H1 (cell line): ENCODE data around the gene ACACB. TPM values are rescaled to one million over a fixed set of nuclear protein-coding genes. Genes with fewer than 3 reads are reported as not detected.

Experiments
- CTCF ChIA-PET: fragments of 300-600 bp; sonication (Branson Sonifier 250); formaldehyde crosslinking; loops from one replicate; lab custom pipeline; 2021; ENCODE audit not compliant: partially characterized antibody; lab: Charles Lee
- POLR2A ChIA-PET: fragments of 300-600 bp; sonication (Branson Sonifier 250); formaldehyde crosslinking; loops from one replicate; lab custom pipeline; 2021; ENCODE audit warnings: inconsistent platforms; ENCODE audit not compliant: partially characterized antibody; lab: Charles Lee
- DNase-seq, 2 experiments: peaks; one replicate each; pipeline versions ENCODE4 v3.0.0 to v3.0.0-alpha.2; 2010 to 2022; ENCODE audit warnings: low spot score in 2 of 2, low read depth in 1 of 2, mixed read lengths in 1 of 2
- FAIRE-seq: peaks from 2 replicates; lab custom pipeline; 2011; peaks lifted over from hg19 to GRCh38; lab: Jason Lieb, UNC
- H2AFZ ChIP-seq: 2 replicates; pipeline ENCODE4 v1.8.1; 2012; ENCODE audit warnings: low read length, inconsistent platforms
- H2AK5ac ChIP-seq: 2 replicates; pipeline ENCODE4 v1.6.1; 2013; ENCODE audit warnings: low read depth, low read length
- H2BK120ac ChIP-seq: replicated peaks from 2 replicates; pipeline ENCODE3; 2013; ENCODE audit warnings: low read depth, low read length, inconsistent platforms
- H2BK12ac ChIP-seq: 2 replicates; pipeline ENCODE4 v1.6.1; 2013; ENCODE audit warnings: low read depth, low read length
- H2BK15ac ChIP-seq: 2 replicates; pipeline ENCODE4 v1.6.1; 2013; ENCODE audit warnings: low read length
- H2BK20ac ChIP-seq: 2 replicates; pipeline ENCODE4 v1.6.1; 2013; ENCODE audit warnings: low read length
- H2BK5ac ChIP-seq: 2 replicates; pipeline ENCODE4 v1.6.1; 2013; ENCODE audit warnings: low read depth, low read length
- H3K14ac ChIP-seq: 2 replicates; pipeline ENCODE4 v1.6.1; 2013; ENCODE audit warnings: inconsistent platforms; ENCODE audit not compliant: insufficient read length
- H3K18ac ChIP-seq: 2 replicates; pipeline ENCODE4 v1.6.1; 2013; ENCODE audit warnings: low read length; ENCODE audit errors: extremely low read depth
- H3K23ac ChIP-seq: 2 replicates; pipeline ENCODE4 v1.6.1; 2013; ENCODE audit warnings: inconsistent platforms; ENCODE audit not compliant: insufficient read length
- H3K23me2 ChIP-seq: 2 replicates; pipeline ENCODE4 v1.6.1; 2013; ENCODE audit warnings: low read depth, low read length
- H3K27ac ChIP-seq: 2 replicates; pipeline ENCODE4 v1.6.1; 2011; ENCODE audit warnings: low read depth, low read length, inconsistent platforms
- H3K27me3 ChIP-seq, 4 experiments: replicated peaks in 1 of 4; 1 replicate in 1 of 4; 2 replicates in 3 of 4; pipeline versions ENCODE4 v1.6.1 to v1.8.1; 2011 to 2013; ENCODE audit warnings: low read length in 3 of 4, mild to moderate bottlenecking in 3 of 4, inconsistent platforms in 2 of 4, mixed read lengths in 2 of 4, moderate library complexity in 1 of 4; ENCODE audit not compliant: control insufficient read depth in 3 of 4, insufficient read depth in 3 of 4; ENCODE audit errors: extremely low read depth in 1 of 4
- H3K36me3 ChIP-seq, 4 experiments: 2 replicates each; pipeline versions ENCODE4 v1.6.1 to v1.8.1; 2011 to 2013; ENCODE audit warnings: mild to moderate bottlenecking in 4 of 4, low read length in 3 of 4, moderate library complexity in 2 of 4, control low read depth in 1 of 4, inconsistent platforms in 1 of 4; ENCODE audit not compliant: insufficient read depth in 4 of 4, control insufficient read depth in 2 of 4
- H3K4ac ChIP-seq: replicated peaks from 2 replicates; pipeline ENCODE3; 2013; ENCODE audit warnings: low read length, low read depth, mixed read lengths, inconsistent platforms; ENCODE audit not compliant: insufficient read length
- H3K4me1 ChIP-seq, 4 experiments: replicated peaks in 1 of 4; 1 replicate in 1 of 4; 2 replicates in 3 of 4; pipeline versions ENCODE4 v1.6.1 to v1.8.1; 2011 to 2013; ENCODE audit warnings: low read length in 3 of 4, inconsistent platforms in 2 of 4, mixed read lengths in 1 of 4; ENCODE audit not compliant: insufficient read depth in 4 of 4, control insufficient read depth in 3 of 4
- H3K4me2 ChIP-seq, 2 experiments: 2 replicates each; pipeline versions ENCODE4 v1.6.1 to v1.8.1; 2011 to 2013; ENCODE audit warnings: low read depth in 2 of 2, low read length in 2 of 2, control low read depth in 1 of 2, inconsistent platforms in 1 of 2, mild to moderate bottlenecking in 1 of 2; ENCODE audit not compliant: insufficient read depth in 1 of 2
- H3K4me3 ChIP-seq, 4 experiments: fragments of 200-600, 300-600 bp in 1 of 4; sonication (generic), shearing (Covaris generic), sonication (Bioruptor Twin) in 1 of 4; 2 replicates each; pipeline versions ENCODE4 v1.5.1 to v1.8.1; 2011 to 2016; ENCODE audit warnings: low read length in 4 of 4, low read depth in 3 of 4, control low read depth in 2 of 4, inconsistent platforms in 2 of 4, mild to moderate bottlenecking in 2 of 4, mixed read lengths in 1 of 4, moderate library complexity in 1 of 4; ENCODE audit not compliant: insufficient read depth in 2 of 4; ENCODE audit errors: extremely low read depth in 1 of 4
- H3K56ac ChIP-seq: replicated peaks from 2 replicates; pipeline ENCODE3; 2013; ENCODE audit warnings: low read depth, mild to moderate bottlenecking, mixed read lengths, low read length, inconsistent platforms; ENCODE audit not compliant: insufficient read length
- H3K79me1 ChIP-seq: 2 replicates; pipeline ENCODE4 v1.6.1; 2013; ENCODE audit warnings: low read depth, low read length, control low read depth
- H3K79me2 ChIP-seq, 2 experiments: 2 replicates each; pipeline versions ENCODE4 v1.6.1 to v1.8.1; 2012 to 2013; ENCODE audit warnings: low read length in 2 of 2, mild to moderate bottlenecking in 2 of 2, inconsistent platforms in 1 of 2; ENCODE audit not compliant: insufficient read depth in 2 of 2, control insufficient read depth in 1 of 2
- H3K9ac ChIP-seq, 4 experiments: replicated peaks in 1 of 4; 1 replicate in 1 of 4; 2 replicates in 3 of 4; pipeline versions ENCODE4 v1.6.1 to v1.8.1; 2011 to 2013; ENCODE audit warnings: low read depth in 3 of 4, low read length in 3 of 4, control low read depth in 2 of 4, mild to moderate bottlenecking in 2 of 4, moderate library complexity in 2 of 4, inconsistent platforms in 1 of 4; ENCODE audit errors: extremely low read depth in 1 of 4
- H3K9me3 ChIP-seq, 2 experiments: 2 replicates each; pipeline versions ENCODE4 v1.6.1 to v1.8.1; 2012 to 2013; ENCODE audit warnings: mild to moderate bottlenecking in 2 of 2, moderate library complexity in 2 of 2, control low read depth in 1 of 2, inconsistent platforms in 1 of 2, low read depth in 1 of 2, low read length in 1 of 2, mixed read lengths in 1 of 2; ENCODE audit not compliant: insufficient read depth in 2 of 2
- H4K20me1 ChIP-seq, 2 experiments: replicated peaks in 1 of 2; 2 replicates each; pipeline versions ENCODE3 to v1.8.1; 2011 to 2013; ENCODE audit warnings: inconsistent platforms in 2 of 2, low read length in 2 of 2, mild to moderate bottlenecking in 1 of 2; ENCODE audit not compliant: insufficient read depth in 2 of 2, control insufficient read depth in 1 of 2
- H4K5ac ChIP-seq: 2 replicates; pipeline ENCODE4 v1.6.1; 2013; ENCODE audit warnings: low read length, low read depth, mixed read lengths, inconsistent platforms; ENCODE audit not compliant: insufficient read length
- H4K8ac ChIP-seq: 2 replicates; pipeline ENCODE4 v1.8.0; 2013; ENCODE audit warnings: mild to moderate bottlenecking, moderate library complexity, low read length, inconsistent platforms; ENCODE audit not compliant: insufficient read depth; ENCODE audit errors: extremely low read depth
- H4K91ac ChIP-seq: replicated peaks from 2 replicates; pipeline ENCODE3; 2013; ENCODE audit warnings: low read length, mixed read lengths, inconsistent platforms; ENCODE audit not compliant: insufficient read length
- ASH2L ChIP-seq: fragments of 200-600, 300-600 bp; sonication (generic); IDR thresholded peaks from one replicate; pipeline ENCODE4 v1.7.1; 2017; ENCODE audit warnings: low read length
- CBX5 ChIP-seq: fragments of 300-800, 300-1000 bp; sonication (generic); IDR thresholded peaks from 2 replicates; pipeline ENCODE4 v1.7.1; 2016; ENCODE audit warnings: antibody characterized with exemption, low read length, low read depth
- CHD1 ChIP-seq: IDR thresholded peaks from 2 replicates; pipeline ENCODE4 v1.6.1; 2012; ENCODE audit warnings: low read depth, low read length, improper control_type of control experiment
- CTBP2 ChIP-seq: IDR thresholded peaks from 2 replicates; pipeline ENCODE4 v1.7.0; 2011; ENCODE audit warnings: borderline replicate concordance, mild to moderate bottlenecking, moderate library complexity, mixed read lengths, low read length; ENCODE audit not compliant: insufficient read depth, insufficient read length
- GABPA ChIP-seq: IDR thresholded peaks from 2 replicates; pipeline ENCODE4 v1.6.1; 2011; ENCODE audit warnings: mild to moderate bottlenecking, low read length, moderate library complexity, borderline replicate concordance; ENCODE audit not compliant: insufficient read depth
- HDAC6 ChIP-seq: IDR thresholded peaks from one replicate; pipeline ENCODE4 v1.7.1; 2012; ENCODE audit warnings: low read depth, mild to moderate bottlenecking, inconsistent platforms, low read length, moderate library complexity
- JUND ChIP-seq: IDR thresholded peaks from 2 replicates; pipeline ENCODE4 v1.6.1; 2011; ENCODE audit warnings: mild to moderate bottlenecking, improper control_type of control experiment, low read length
- MAFK ChIP-seq: IDR thresholded peaks from 2 replicates; pipeline ENCODE4 v1.6.1; 2012; ENCODE audit warnings: low read depth, mild to moderate bottlenecking, improper control_type of control experiment, low read length
- PHF8 ChIP-seq: fragments of 200-600 bp; sonication (generic); conservative IDR thresholded peaks from 2 replicates; pipeline ENCODE4 v1.7.1; 2012; ENCODE audit warnings: low read depth, mild to moderate bottlenecking, inconsistent platforms, low read length, moderate library complexity
- SIN3A ChIP-seq, 2 experiments: IDR thresholded peaks in 1 of 2; conservative IDR thresholded peaks in 1 of 2; 2 replicates each; pipeline ENCODE4 v1.6.1; 2011 to 2012; ENCODE audit warnings: low read length in 2 of 2, improper control_type of control experiment in 1 of 2, low read depth in 1 of 2, mild to moderate bottlenecking in 1 of 2
- SRF ChIP-seq: IDR thresholded peaks from 2 replicates; pipeline ENCODE4 v1.6.1; 2011; ENCODE audit warnings: mild to moderate bottlenecking, low read depth, low read length, moderate library complexity
- TEAD4 ChIP-seq: IDR thresholded peaks from 2 replicates; pipeline ENCODE4 v1.6.1; 2012; ENCODE audit warnings: low read depth, low read length, inconsistent platforms, mixed read lengths
- YY1 ChIP-seq: IDR thresholded peaks from 2 replicates; pipeline ENCODE4 v1.6.1; 2011; ENCODE audit warnings: low read depth, mild to moderate bottlenecking, low read length
- WGBS, 2 experiments: shearing (Covaris generic) in 1 of 2; methylation state at CpG; one replicate each; pipeline versions ENCODE4 v1.1.6 to v1.1.7; 2013 to 2015; ENCODE audit warnings: low lambda C conversion rate in 2 of 2, mixed read lengths in 2 of 2, inconsistent platforms in 1 of 2, low coverage in 1 of 2, missing lambda C conversion rate in 1 of 2; ENCODE audit not compliant: insufficient replicate concordance in 2 of 2, insufficient coverage in 1 of 2, insufficient read length in 1 of 2; ENCODE audit errors: extremely low coverage in 1 of 2, missing lambda C conversion rate in 1 of 2; 5-methylcytosine and 5-hydroxymethylcytosine counted together
- polyA plus RNA-seq, 7 experiments: library from polyadenylated mRNA; depleted of rRNA in 3 of 7; stranded (reverse) in 5 of 7; unstranded in 2 of 7; fragments of >200 nt in 5 of 7; fragments of 200-250 nt in 2 of 7; gene quantifications; 1 replicate in 5 of 7; 2 replicates in 1 of 7; 4 replicates in 1 of 7; pipeline versions ENCODE4 v1.2.1 to v1.2.3, GENCODE V29; 2011 to 2013; ENCODE audit warnings: missing spikeins in 2 of 7, mixed read lengths in 2 of 7
- total RNA-seq: library from RNA; stranded (reverse); fragmentation: NEBNext Ultra II Directional; extraction: Animal tissue kit (Norgen Biotek cat#: 25700); gene quantifications from 2 replicates; pipeline ENCODE4 v1.2.1, GENCODE V29; 2021
- TF ChIP-seq, protein P1 (sequence below): IDR thresholded peaks from 2 replicates; pipeline ENCODE4 v1.6.1; 2012; ENCODE audit warnings: inconsistent platforms

Gene ACACB
- total and polyA plus RNA-seq, 2 of the 8 experiments (the other 6 are each of a cell fraction or from before 2014, with no cell fraction given): 5.8 to 15.3 TPM

DNA sequence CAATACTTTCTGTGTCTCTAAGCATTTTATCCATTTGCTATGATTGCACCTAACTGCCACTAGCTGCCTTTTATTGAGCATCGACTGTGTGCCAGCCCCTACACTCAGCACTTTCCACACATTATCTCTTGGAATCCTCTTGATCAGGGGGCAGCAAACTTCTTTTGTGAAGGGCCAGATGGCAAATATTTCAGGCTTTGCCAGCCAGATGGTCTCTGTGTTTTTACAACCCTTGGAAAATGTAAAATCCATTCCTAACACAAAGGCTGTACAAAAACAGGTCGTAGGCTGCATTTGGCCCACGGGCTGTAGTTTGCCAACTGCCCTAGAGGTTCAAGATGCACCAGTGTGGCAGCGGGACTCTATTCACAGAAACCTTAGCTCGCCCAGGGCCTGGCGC, 173.2 kb downstream of the ACACB start:
- no peak overlapping the region for H2BK120ac ChIP-seq
- WGBS, 2 experiments: 87% methylated on average over 6 of the region's 6 CpGs; no CpG with 5 or more reads in 1 of the 2 experiments
- CTCF ChIA-PET: interaction anchor here (1.3 to 1.6 kb wide), 2 partner anchors 12 to 13 kb away, joined by 4 to 7 read pairs; no protein-coding TSS in a partner anchor
- TF ChIP-seq JUND (no peak), GABPA (no peak), HDAC6 (no peak), YY1 (no peak), CTBP2 (no peak), CBX5 (no peak), SRF (no peak), PHF8 (no peak), ASH2L (no peak), SIN3A (conservative IDR thresholded peaks at IDR 0.05 in 1 of 2, IDR thresholded peaks at IDR 0.05 in 1 of 2; ENCODE audit: low read depth in 1 of 2, low read length in 2 of 2) (no peak), TEAD4 (no peak), MAFK (no peak), CHD1 (no peak)
- TF ChIP-seq, protein P1, sequence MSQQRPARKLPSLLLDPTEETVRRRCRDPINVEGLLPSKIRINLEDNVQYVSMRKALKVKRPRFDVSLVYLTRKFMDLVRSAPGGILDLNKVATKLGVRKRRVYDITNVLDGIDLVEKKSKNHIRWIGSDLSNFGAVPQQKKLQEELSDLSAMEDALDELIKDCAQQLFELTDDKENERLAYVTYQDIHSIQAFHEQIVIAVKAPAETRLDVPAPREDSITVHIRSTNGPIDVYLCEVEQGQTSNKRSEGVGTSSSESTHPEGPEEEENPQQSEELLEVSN: no peak

More for the DNA sequence above, 173.2 kb downstream of the ACACB start:
- no peak overlapping the region for H3K18ac ChIP-seq
- H3K23me2 ChIP-seq: no peaks in the 10 kb centered on the region
- no peak overlapping the region for H3K4me2 ChIP-seq
- FAIRE-seq: no peak
- no peak overlapping the region for H3K14ac ChIP-seq
- no peaks in the 10 kb centered on the region for H3K79me2 ChIP-seq
- POLR2A ChIA-PET: interaction anchor here (0.8 kb wide), 1 partner anchor 13 kb away, joined by 3 read pairs; no protein-coding TSS in a partner anchor
- no peak overlapping the region for H3K4ac ChIP-seq
- no peak overlapping the region for H2BK12ac ChIP-seq
- no peak overlapping the region for H2BK5ac ChIP-seq
- H3K56ac ChIP-seq: no peak overlapping the region
- H3K36me3 ChIP-seq: no peaks in the 10 kb centered on the region
- H3K23ac ChIP-seq: no peak overlapping the region
- peaks cover 4 to 13% (median 10%) of the 10 kb centered on the region in 4 experiments for H3K4me1 ChIP-seq
- peak overlapping the region; percentile 72; the same call in 1 of the 2 replicates for H2BK15ac ChIP-seq
- H4K20me1 ChIP-seq: no peaks in the 10 kb centered on the region
- no peak for DNase-seq
- no peak overlapping the region for H2AFZ ChIP-seq
- no peak overlapping the region for H2AK5ac ChIP-seq
- no peak overlapping the region for H2BK20ac ChIP-seq
- H4K91ac ChIP-seq: no peak overlapping the region
- no peaks in the 10 kb centered on the region; a peak in 1 of 7 replicates for H3K27me3 ChIP-seq
- no peak overlapping the region for H3K9ac ChIP-seq
- H3K79me1 ChIP-seq: no peaks in the 10 kb centered on the region
- no peak overlapping the region for H3K4me3 ChIP-seq
- no peak overlapping the region for H4K8ac ChIP-seq
- no peak overlapping the region for H3K27ac ChIP-seq
- no peak overlapping the region for H4K5ac ChIP-seq
- no peaks in the 10 kb centered on the region for H3K9me3 ChIP-seq
